Measurements from ENCODE around the gene MISP.

Gene MISP

GRCh38 chr19:805600-806550 lies 55.0 kb downstream of the MISP start:
- no peaks in the 10 kb centered on the region for H3K27me3 ChIP-seq (ENCODE audit: control insufficient read depth in 1 of 2, insufficient read depth in 2 of 2, low read length in 2 of 2)
- H3K4me1 ChIP-seq (ENCODE audit: control insufficient read depth, insufficient read depth, low read length), result peaks cover 34% of the 10 kb centered on the region
- H3K27ac ChIP-seq (ENCODE audit: low read length), result no peak overlapping the region
- H3K36me3 ChIP-seq (ENCODE audit: control insufficient read depth in 2 of 2, insufficient read depth in 2 of 2, low read length in 2 of 2), result peaks cover 40 to 48% of the 10 kb centered on the region in 2 donors
- no peak overlapping the region for H3K4me3 ChIP-seq (ENCODE audit: low read length in 2 of 2)
- no peak overlapping the region for H3K9ac ChIP-seq (ENCODE audit: low read length in 2 of 2)
- H3K9me3 ChIP-seq (ENCODE audit: control insufficient read depth in 2 of 2, low read length in 2 of 2), result no peaks in the 10 kb centered on the region

- Histone ChIP-seq H3K9ac (ENCODE audit: low read length in 2 of 2) (no peak overlapping the region), H3K36me3 (ENCODE audit: control insufficient read depth in 2 of 2, insufficient read depth in 2 of 2, low read length in 2 of 2) (peaks cover 40 to 52% of the 10 kb centered on the region in 2 donors), H3K4me1 (ENCODE audit: control insufficient read depth, insufficient read depth, low read length) (peaks cover 23% of the 10 kb centered on the region), H3K27me3 (ENCODE audit: control insufficient read depth in 1 of 2, insufficient read depth in 2 of 2, low read length in 2 of 2) (no peaks in the 10 kb centered on the region), H3K4me3 (ENCODE audit: low read length in 2 of 2) (no peak overlapping the region), H3K27ac (ENCODE audit: low read length) (no peak overlapping the region), H3K9me3 (ENCODE audit: control insufficient read depth in 2 of 2, low read length in 2 of 2) (no peaks in the 10 kb centered on the region)
Observed at GRCh38 chr19:806815-807421, 56.0 kb downstream of the MISP start.

GRCh38 chr19:807627-808422 lies 56.9 kb downstream of the MISP start:
- H3K4me1 ChIP-seq (ENCODE audit: control insufficient read depth, insufficient read depth, low read length), result peaks cover 14% of the 10 kb centered on the region
- no peaks in the 10 kb centered on the region for H3K27me3 ChIP-seq (ENCODE audit: control insufficient read depth in 1 of 2, insufficient read depth in 2 of 2, low read length in 2 of 2)
- peaks cover 40 to 54% of the 10 kb centered on the region in 2 donors for H3K36me3 ChIP-seq (ENCODE audit: control insufficient read depth in 2 of 2, insufficient read depth in 2 of 2, low read length in 2 of 2)
- H3K9me3 ChIP-seq (ENCODE audit: control insufficient read depth in 2 of 2, low read length in 2 of 2), result no peaks in the 10 kb centered on the region
- no peak overlapping the region for H3K4me3 ChIP-seq (ENCODE audit: low read length in 2 of 2)
- no peak overlapping the region for H3K9ac ChIP-seq (ENCODE audit: low read length in 2 of 2)
- H3K27ac ChIP-seq (ENCODE audit: low read length), result no peak overlapping the region

GRCh38 chr19:808423-808775 lies 57.5 kb downstream of the MISP start:
- Histone ChIP-seq H3K4me1 (ENCODE audit: control insufficient read depth, insufficient read depth, low read length) (peaks cover 8% of the 10 kb centered on the region), H3K27me3 (ENCODE audit: control insufficient read depth in 1 of 2, insufficient read depth in 2 of 2, low read length in 2 of 2) (no peaks in the 10 kb centered on the region), H3K4me3 (ENCODE audit: low read length in 2 of 2) (no peak overlapping the region)

GRCh38 chr19:810077-810855 lies 59.4 kb downstream of the MISP start:
- Histone ChIP-seq H3K9me3 (ENCODE audit: control insufficient read depth in 2 of 2, low read length in 2 of 2) (no peaks in the 10 kb centered on the region), H3K27me3 (ENCODE audit: control insufficient read depth in 1 of 2, insufficient read depth in 2 of 2, low read length in 2 of 2) (no peaks in the 10 kb centered on the region), H3K9ac (ENCODE audit: low read length in 2 of 2) (no peak overlapping the region), H3K36me3 (ENCODE audit: control insufficient read depth in 2 of 2, insufficient read depth in 2 of 2, low read length in 2 of 2) (peaks cover 26 to 41% of the 10 kb centered on the region in 2 donors), H3K4me3 (ENCODE audit: low read length in 2 of 2) (no peak overlapping the region), H3K27ac (ENCODE audit: low read length) (no peak overlapping the region), H3K4me1 (ENCODE audit: control insufficient read depth, insufficient read depth, low read length) (peaks cover 3% of the 10 kb centered on the region)

More at GRCh38 chr19:808423-808775, 57.5 kb downstream of the MISP start:
- Histone ChIP-seq H3K27ac (ENCODE audit: low read length) (no peak overlapping the region), H3K9me3 (ENCODE audit: control insufficient read depth in 2 of 2, low read length in 2 of 2) (no peaks in the 10 kb centered on the region), H3K9ac (ENCODE audit: low read length in 2 of 2) (no peak overlapping the region), H3K36me3 (ENCODE audit: control insufficient read depth in 2 of 2, insufficient read depth in 2 of 2, low read length in 2 of 2) (peaks cover 40 to 54% of the 10 kb centered on the region in 2 donors)

- Histone ChIP-seq H3K9ac (ENCODE audit: low read length in 2 of 2) (no peak overlapping the region), H3K27ac (ENCODE audit: low read length) (no peak overlapping the region), H3K27me3 (ENCODE audit: control insufficient read depth in 1 of 2, insufficient read depth in 2 of 2, low read length in 2 of 2) (no peaks in the 10 kb centered on the region), H3K4me3 (ENCODE audit: low read length in 2 of 2) (no peak overlapping the region), H3K4me1 (ENCODE audit: control insufficient read depth, insufficient read depth, low read length) (no peaks in the 10 kb centered on the region), H3K9me3 (ENCODE audit: control insufficient read depth in 2 of 2, low read length in 2 of 2) (no peaks in the 10 kb centered on the region), H3K36me3 (ENCODE audit: control insufficient read depth in 2 of 2, insufficient read depth in 2 of 2, low read length in 2 of 2) (peaks cover 20 to 38% of the 10 kb centered on the region in 2 donors)
Observed at GRCh38 chr19:810883-811489, 60.1 kb downstream of the MISP start.

GRCh38 chr19:811506-812048 lies 60.7 kb downstream of the MISP start:
- Histone ChIP-seq H3K36me3 (ENCODE audit: control insufficient read depth in 2 of 2, insufficient read depth in 2 of 2, low read length in 2 of 2) (peaks cover 17 to 34% of the 10 kb centered on the region in 2 donors), H3K27me3 (ENCODE audit: control insufficient read depth in 1 of 2, insufficient read depth in 2 of 2, low read length in 2 of 2) (no peaks in the 10 kb centered on the region), H3K9me3 (ENCODE audit: control insufficient read depth in 2 of 2, low read length in 2 of 2) (no peaks in the 10 kb centered on the region), H3K9ac (ENCODE audit: low read length in 2 of 2) (no peak overlapping the region), H3K4me1 (ENCODE audit: control insufficient read depth, insufficient read depth, low read length) (no peaks in the 10 kb centered on the region), H3K27ac (ENCODE audit: low read length) (no peak overlapping the region), H3K4me3 (ENCODE audit: low read length in 2 of 2) (no peak overlapping the region)

GRCh38 chr19:812049-812746 lies 61.3 kb downstream of the MISP start:
- Histone ChIP-seq H3K36me3 (ENCODE audit: control insufficient read depth in 2 of 2, insufficient read depth in 2 of 2, low read length in 2 of 2) (peaks cover 13 to 28% of the 10 kb centered on the region in 2 donors), H3K9me3 (ENCODE audit: control insufficient read depth in 2 of 2, low read length in 2 of 2) (no peaks in the 10 kb centered on the region), H3K27me3 (ENCODE audit: control insufficient read depth in 1 of 2, insufficient read depth in 2 of 2, low read length in 2 of 2) (no peaks in the 10 kb centered on the region), H3K4me3 (ENCODE audit: low read length in 2 of 2) (no peak overlapping the region), H3K4me1 (ENCODE audit: control insufficient read depth, insufficient read depth, low read length) (no peaks in the 10 kb centered on the region), H3K27ac (ENCODE audit: low read length) (no peak overlapping the region), H3K9ac (ENCODE audit: low read length in 2 of 2) (no peak overlapping the region)

GRCh38 chr19:812747-813218 lies 61.9 kb downstream of the MISP start:
- H3K27me3 ChIP-seq (ENCODE audit: control insufficient read depth in 1 of 2, insufficient read depth in 2 of 2, low read length in 2 of 2), result no peaks in the 10 kb centered on the region
- no peaks in the 10 kb centered on the region for H3K9me3 ChIP-seq (ENCODE audit: control insufficient read depth in 2 of 2, low read length in 2 of 2)
- peaks cover 8 to 22% of the 10 kb centered on the region in 2 donors for H3K36me3 ChIP-seq (ENCODE audit: control insufficient read depth in 2 of 2, insufficient read depth in 2 of 2, low read length in 2 of 2)
- H3K4me3 ChIP-seq (ENCODE audit: low read length in 2 of 2), result no peak overlapping the region
- no peak overlapping the region for H3K9ac ChIP-seq (ENCODE audit: low read length in 2 of 2)
- H3K4me1 ChIP-seq (ENCODE audit: control insufficient read depth, insufficient read depth, low read length), result no peaks in the 10 kb centered on the region
- no peak overlapping the region for H3K27ac ChIP-seq (ENCODE audit: low read length)
